ENCODE data around the gene PANK4.

DNA sequence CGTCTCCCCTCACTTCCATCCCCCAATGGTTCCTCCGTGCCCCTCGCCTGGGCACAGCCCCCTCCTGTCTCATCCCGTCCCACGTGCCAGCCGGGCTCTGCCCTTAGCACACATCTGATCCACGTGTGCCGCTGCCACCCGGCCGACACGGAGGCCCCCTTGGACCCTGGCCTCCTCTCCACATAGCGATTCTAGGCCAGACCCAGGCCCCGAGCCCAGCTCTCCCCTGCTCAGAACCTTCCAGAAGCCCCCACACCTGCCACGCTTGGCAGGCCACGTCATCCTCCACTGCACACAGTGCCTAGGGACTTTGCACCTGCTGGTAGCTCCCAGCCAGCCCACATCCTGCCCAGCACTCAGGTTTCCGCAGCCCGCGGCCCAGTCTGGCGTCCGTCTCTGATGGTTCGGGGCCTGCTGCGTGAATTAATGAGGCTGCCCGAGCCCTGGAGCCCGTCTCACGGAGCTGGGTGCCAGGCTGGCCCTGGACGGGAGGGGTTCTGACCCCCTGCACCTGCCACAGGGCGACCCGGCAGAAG lies 30.2 kb downstream of the PANK4 start:
- TF ChIP-seq, protein P1, sequence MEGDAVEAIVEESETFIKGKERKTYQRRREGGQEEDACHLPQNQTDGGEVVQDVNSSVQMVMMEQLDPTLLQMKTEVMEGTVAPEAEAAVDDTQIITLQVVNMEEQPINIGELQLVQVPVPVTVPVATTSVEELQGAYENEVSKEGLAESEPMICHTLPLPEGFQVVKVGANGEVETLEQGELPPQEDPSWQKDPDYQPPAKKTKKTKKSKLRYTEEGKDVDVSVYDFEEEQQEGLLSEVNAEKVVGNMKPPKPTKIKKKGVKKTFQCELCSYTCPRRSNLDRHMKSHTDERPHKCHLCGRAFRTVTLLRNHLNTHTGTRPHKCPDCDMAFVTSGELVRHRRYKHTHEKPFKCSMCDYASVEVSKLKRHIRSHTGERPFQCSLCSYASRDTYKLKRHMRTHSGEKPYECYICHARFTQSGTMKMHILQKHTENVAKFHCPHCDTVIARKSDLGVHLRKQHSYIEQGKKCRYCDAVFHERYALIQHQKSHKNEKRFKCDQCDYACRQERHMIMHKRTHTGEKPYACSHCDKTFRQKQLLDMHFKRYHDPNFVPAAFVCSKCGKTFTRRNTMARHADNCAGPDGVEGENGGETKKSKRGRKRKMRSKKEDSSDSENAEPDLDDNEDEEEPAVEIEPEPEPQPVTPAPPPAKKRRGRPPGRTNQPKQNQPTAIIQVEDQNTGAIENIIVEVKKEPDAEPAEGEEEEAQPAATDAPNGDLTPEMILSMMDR (IDR thresholded peaks at IDR 0.05): no peak
- TF ChIP-seq POLR2A (IDR thresholded peaks at IDR 0.05): no peak

Data from thyroid gland (tissue), 4 donors.